ENCODE results near the gene CUL9.
A peak's percentile ranks its signal among the peaks of the same experiment; 100 is the strongest.

Gene CUL9

GRCh38 chr6:43204271-43205105, 22.5 kb downstream of the CUL9 start:
- H3K4me3 Mint-ChIP-seq, result no peak overlapping the region
- no peaks in the 10 kb centered on the region for H3K9me3 Mint-ChIP-seq
- DNase-seq (no peak), ATAC-seq (no peak)
- no peaks in the 10 kb centered on the region for H3K4me1 Mint-ChIP-seq
- peak overlapping the region in 1 of 2 donors; percentile 10 for H3K27ac Mint-ChIP-seq
- H3K27me3 Mint-ChIP-seq, result no peaks in the 10 kb centered on the region

- Mint-ChIP-seq H3K27ac (no peak overlapping the region), H3K4me1 (no peaks in the 10 kb centered on the region), H3K4me3 (no peak overlapping the region), H3K27me3 (no peaks in the 10 kb centered on the region), H3K9me3 (no peaks in the 10 kb centered on the region)
- no peak for DNase-seq
- ATAC-seq, result no peak
These were observed 23.9 kb downstream of the CUL9 start for GRCh38 chr6:43205849-43206248.

- no peak overlapping the region for H3K4me3 Mint-ChIP-seq
- ATAC-seq, result no peak
- H3K27me3 Mint-ChIP-seq, result no peaks in the 10 kb centered on the region
- H3K4me1 Mint-ChIP-seq, result no peaks in the 10 kb centered on the region
- no peak for DNase-seq
- H3K9me3 Mint-ChIP-seq, result no peaks in the 10 kb centered on the region
- no peak overlapping the region for H3K27ac Mint-ChIP-seq
These were observed 25.3 kb downstream of the CUL9 start for GRCh38 chr6:43207286-43207685.

- no peak for ATAC-seq
- DNase-seq, result no peak
- H3K4me1 Mint-ChIP-seq, result no peaks in the 10 kb centered on the region
- no peak overlapping the region for H3K4me3 Mint-ChIP-seq
- H3K9me3 Mint-ChIP-seq, result no peaks in the 10 kb centered on the region
- peak overlapping the region in 1 of 2 donors; percentile 48 for H3K27ac Mint-ChIP-seq
- H3K27me3 Mint-ChIP-seq, result no peaks in the 10 kb centered on the region
These were observed 30.0 kb downstream of the CUL9 start for GRCh38 chr6:43211955-43212354.

GRCh38 chr6:43213431-43213830, 31.4 kb downstream of the CUL9 start:
- H3K27me3 Mint-ChIP-seq, result no peaks in the 10 kb centered on the region

GRCh38 chr6:43215066-43215465, 33.1 kb downstream of the CUL9 start:
- no peak for DNase-seq
- no peaks in the 10 kb centered on the region for H3K4me1 Mint-ChIP-seq
- ATAC-seq, result no peak
- H3K9me3 Mint-ChIP-seq, result no peaks in the 10 kb centered on the region
- H3K27me3 Mint-ChIP-seq, result no peaks in the 10 kb centered on the region
- no peak overlapping the region for H3K27ac Mint-ChIP-seq
- H3K4me3 Mint-ChIP-seq, result no peak overlapping the region

More at GRCh38 chr6:43213431-43213830, 31.4 kb downstream of the CUL9 start:
- ATAC-seq (no peak), DNase-seq (no peak)
- Mint-ChIP-seq H3K4me3 (no peak overlapping the region), H3K27ac (no peak overlapping the region), H3K4me1 (no peaks in the 10 kb centered on the region), H3K9me3 (no peaks in the 10 kb centered on the region)

- DNase-seq, result no peak
- no peaks in the 10 kb centered on the region for H3K27me3 Mint-ChIP-seq
- H3K4me3 Mint-ChIP-seq, result no peak overlapping the region
- peaks cover 6% of the 10 kb centered on the region for H3K4me1 Mint-ChIP-seq
- H3K27ac Mint-ChIP-seq, result no peak overlapping the region
- H3K9me3 Mint-ChIP-seq, result no peaks in the 10 kb centered on the region
- ATAC-seq, result no peak
These were observed 34.2 kb downstream of the CUL9 start for GRCh38 chr6:43216200-43216599.

GRCh38 chr6:43217351-43217750, 35.4 kb downstream of the CUL9 start:
- DNase-seq (no peak), ATAC-seq (no peak)
- Mint-ChIP-seq H3K4me1 (peaks cover 17% of the 10 kb centered on the region), H3K9me3 (no peaks in the 10 kb centered on the region), H3K27me3 (no peaks in the 10 kb centered on the region), H3K4me3 (no peak overlapping the region), H3K27ac (no peak overlapping the region)

GRCh38 chr6:43219119-43219518, 37.1 kb downstream of the CUL9 start:
- Mint-ChIP-seq H3K27ac (no peak overlapping the region), H3K27me3 (no peaks in the 10 kb centered on the region), H3K9me3 (no peaks in the 10 kb centered on the region), H3K4me3 (no peak overlapping the region), H3K4me1 (peaks cover 32% of the 10 kb centered on the region)
- ATAC-seq, result no peak
- DNase-seq, result no peak

- ATAC-seq (no peak), DNase-seq (no peak)
- H3K27ac Mint-ChIP-seq, result peak overlapping the region in 1 of 2 donors; percentile 5
- no peaks in the 10 kb centered on the region for H3K9me3 Mint-ChIP-seq
- no peak overlapping the region for H3K4me3 Mint-ChIP-seq
- H3K4me1 Mint-ChIP-seq, result peaks cover 39% of the 10 kb centered on the region
- no peaks in the 10 kb centered on the region for H3K27me3 Mint-ChIP-seq
These were observed 37.8 kb downstream of the CUL9 start for GRCh38 chr6:43219814-43220213.

DNA sequence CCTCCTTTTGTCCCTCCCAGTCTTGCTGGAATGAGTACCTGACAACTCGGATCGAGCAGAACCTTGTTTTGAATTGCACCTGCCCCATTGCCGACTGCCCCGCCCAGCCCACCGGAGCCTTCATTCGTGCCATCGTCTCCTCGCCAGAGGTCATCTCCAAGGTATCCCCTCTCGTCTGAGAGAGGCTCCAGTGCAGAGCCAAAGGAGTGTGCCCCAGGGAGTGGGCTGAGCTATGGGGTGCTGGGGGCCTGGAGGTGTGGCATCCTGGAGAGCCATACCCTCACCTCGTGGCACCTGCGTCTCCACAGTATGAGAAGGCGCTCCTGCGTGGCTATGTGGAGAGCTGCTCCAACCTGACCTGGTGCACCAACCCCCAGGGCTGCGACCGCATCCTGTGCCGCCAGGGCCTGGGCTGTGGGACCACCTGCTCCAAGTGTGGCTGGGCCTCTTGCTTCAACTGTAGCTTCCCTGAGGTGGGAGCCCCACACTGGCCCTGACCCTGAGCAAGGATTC, 38.5 kb downstream of the CUL9 start:
- no peak for DNase-seq
- Mint-ChIP-seq H3K9me3 (no peaks in the 10 kb centered on the region), H3K4me1 (peaks cover 45% of the 10 kb centered on the region), H3K27ac (no peak overlapping the region), H3K27me3 (no peaks in the 10 kb centered on the region), H3K4me3 (no peak overlapping the region)
- ATAC-seq, result no peak

DNA sequence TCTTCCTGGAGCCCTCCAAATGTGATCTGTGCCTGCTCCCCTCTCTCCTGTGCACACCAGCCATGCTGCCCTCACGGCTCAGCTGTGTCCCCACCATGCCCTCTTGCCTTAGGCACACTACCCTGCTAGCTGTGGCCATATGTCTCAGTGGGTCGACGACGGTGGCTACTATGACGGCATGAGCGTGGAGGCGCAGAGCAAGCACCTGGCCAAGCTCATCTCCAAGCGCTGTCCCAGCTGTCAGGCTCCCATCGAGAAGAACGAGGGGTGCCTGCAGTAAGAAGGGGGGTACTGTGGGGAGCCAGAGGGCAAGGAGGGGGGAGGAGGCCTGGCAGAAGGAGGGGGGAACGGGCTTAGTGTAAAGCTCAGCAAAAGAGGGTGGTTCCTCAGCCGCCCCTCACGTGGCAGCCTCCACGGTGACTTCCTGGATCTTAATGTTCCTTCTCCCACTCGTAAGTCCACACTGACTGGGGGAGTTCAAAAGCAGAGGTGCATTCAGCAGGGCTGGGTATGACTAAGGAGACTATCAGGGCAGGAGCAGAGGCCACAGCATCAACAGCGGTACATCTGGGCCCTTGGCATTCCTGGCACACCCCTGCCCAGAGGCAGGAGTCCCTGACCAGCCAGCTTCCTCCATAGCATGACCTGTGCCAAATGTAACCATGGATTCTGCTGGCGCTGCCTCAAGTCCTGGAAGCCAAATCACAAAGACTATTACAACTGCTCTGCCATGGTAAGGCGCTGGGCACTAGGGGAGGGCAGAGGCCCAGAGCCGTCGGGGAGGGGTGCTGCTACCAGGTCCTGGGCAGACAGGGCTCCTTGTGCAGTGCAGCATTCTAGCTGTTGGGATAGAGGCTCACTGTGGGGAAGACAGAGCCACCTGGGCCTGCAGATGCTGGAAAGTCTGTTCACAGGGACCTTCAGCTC, 39.3 kb downstream of the CUL9 start:
- ATAC-seq (no peak), DNase-seq (no peak)
- H3K4me1 Mint-ChIP-seq, result peaks cover 53% of the 10 kb centered on the region
- H3K27me3 Mint-ChIP-seq, result no peaks in the 10 kb centered on the region
- H3K9me3 Mint-ChIP-seq, result no peaks in the 10 kb centered on the region
- peak overlapping the region in 1 of 2 donors; percentile 66 for H3K27ac Mint-ChIP-seq
- peak overlapping the region in 1 of 2 donors; percentile 21 for H3K4me3 Mint-ChIP-seq

GRCh38 chr6:43222418-43223059, 40.5 kb downstream of the CUL9 start:
- Mint-ChIP-seq H3K27ac (peak overlapping the region; percentile 0 to 93), H3K4me3 (no peak overlapping the region), H3K27me3 (no peaks in the 10 kb centered on the region), H3K4me1 (peaks cover 63% of the 10 kb centered on the region), H3K9me3 (no peaks in the 10 kb centered on the region)
- DNase-seq (no peak), ATAC-seq (no peak)

GRCh38 chr6:43223175-43223574, 41.2 kb downstream of the CUL9 start:
- ATAC-seq (no peak), DNase-seq (no peak)
- peaks cover 70% of the 10 kb centered on the region for H3K4me1 Mint-ChIP-seq
- no peak overlapping the region for H3K4me3 Mint-ChIP-seq
- no peaks in the 10 kb centered on the region for H3K9me3 Mint-ChIP-seq
- H3K27me3 Mint-ChIP-seq, result no peaks in the 10 kb centered on the region
- peak overlapping the region in 1 of 2 donors; percentile 0 for H3K27ac Mint-ChIP-seq

DNA sequence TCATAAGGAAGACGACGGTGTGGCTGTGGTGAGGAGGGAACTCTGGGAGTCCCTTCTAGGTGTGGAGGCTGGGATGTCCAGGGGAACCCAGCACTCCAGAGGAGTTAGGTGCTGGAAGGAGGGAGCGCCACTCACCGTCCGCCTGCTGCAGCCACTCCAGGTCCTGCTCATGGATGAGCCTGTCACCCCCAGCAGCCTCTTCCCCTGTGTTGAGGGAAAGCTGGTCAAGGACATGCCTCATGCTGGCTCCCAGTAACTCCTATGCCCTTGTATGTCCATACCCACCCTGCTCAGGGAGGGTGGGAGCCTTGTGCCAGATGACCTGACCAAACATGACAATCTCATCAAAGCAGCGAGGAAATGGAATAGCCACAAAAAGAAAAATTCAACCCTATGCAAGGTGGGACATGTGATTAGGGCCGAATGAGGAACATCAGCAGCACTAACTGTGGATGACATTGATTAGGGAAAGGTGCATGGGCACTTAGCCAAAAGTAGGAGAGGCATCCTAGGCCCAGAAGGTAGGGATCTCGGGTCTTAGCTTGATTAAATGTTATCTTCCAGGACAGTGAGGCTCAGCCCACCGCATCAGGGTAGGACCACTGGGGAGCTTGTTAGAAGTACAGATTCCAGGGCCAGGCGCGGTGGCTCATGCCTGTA, 44.3 kb downstream of the CUL9 start:
- no peak for ATAC-seq
- H3K4me1 Mint-ChIP-seq, result peaks cover 77% of the 10 kb centered on the region
- peak overlapping the region; percentile 76 to 78 for H3K4me3 Mint-ChIP-seq
- H3K9me3 Mint-ChIP-seq, result no peaks in the 10 kb centered on the region
- DNase-seq, result no peak
- H3K27me3 Mint-ChIP-seq, result no peaks in the 10 kb centered on the region
- peak overlapping the region in 1 of 2 donors; percentile 93 for H3K27ac Mint-ChIP-seq

Measured in stimulated activated naive CD8-positive, alpha-beta T cell treated with anti-CD3 and anti-CD28 coated beads, Interleukin-15, amount 100 ng/mL, for 72 hours (primary cell).